GM18526 (cell line): ENCODE results near the gene PF4V1.

ENCODE experiments used
- POLR2A ChIP-seq: IDR thresholded peaks from 3 replicates; pipeline ENCODE4 v1.6.1; 2011; ENCODE audit not compliant: insufficient read length; ENCODE audit errors: extremely low read depth

Gene PF4V1

DNA sequence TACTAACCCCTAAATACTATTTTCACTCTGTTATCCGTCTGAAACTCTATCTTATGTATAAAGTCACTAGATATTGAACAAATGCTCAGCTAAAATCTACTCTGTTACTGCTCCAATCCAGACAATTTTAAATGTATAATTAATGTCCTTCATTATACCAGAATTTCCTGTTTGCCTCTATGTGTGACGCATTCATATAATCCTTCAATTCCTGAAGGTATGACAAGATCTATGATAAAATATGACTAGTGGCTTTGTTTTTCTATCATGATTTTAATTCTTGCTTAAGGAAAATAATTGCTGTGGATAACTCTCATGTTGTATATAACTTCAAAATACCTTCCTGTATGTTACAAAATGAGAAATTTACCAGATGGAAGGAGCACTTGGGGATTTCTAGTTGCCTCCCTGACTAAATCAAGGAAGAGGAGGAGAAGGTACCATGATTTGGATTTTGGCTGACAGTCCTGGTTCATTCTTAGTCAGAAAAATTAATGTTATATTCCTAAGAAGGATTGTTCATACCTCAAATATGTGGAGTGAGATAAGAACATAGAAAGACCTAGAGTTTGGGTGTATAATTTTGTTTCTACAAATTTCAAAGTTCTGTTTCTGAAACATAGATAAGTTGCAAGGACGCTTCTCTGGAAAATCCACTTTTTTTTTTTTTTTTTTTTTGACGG lies 11.7 kb upstream of the PF4V1 start:
- TF ChIP-seq POLR2A = no peak

DNA sequence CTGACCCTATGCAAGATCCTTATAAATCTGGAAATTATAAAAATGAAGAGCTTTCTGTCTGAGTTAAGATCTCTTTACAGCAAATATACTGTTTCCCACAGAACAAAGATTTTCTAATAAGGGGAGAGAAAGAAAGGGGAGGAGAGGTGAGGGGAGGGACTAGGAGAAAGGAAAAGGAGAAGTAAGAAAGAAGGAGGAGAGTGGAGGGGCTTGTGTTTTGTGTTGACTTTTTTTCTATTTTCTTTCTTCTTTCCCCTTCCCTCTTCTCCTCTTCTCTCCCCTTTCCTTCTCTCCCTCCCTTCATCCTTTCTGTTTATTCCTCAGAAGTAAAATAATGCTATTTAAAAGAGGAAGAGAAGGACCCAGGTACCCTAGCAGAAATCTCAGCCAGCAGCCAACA lies 10.4 kb upstream of the PF4V1 start:
- no peak for TF ChIP-seq POLR2A

DNA sequence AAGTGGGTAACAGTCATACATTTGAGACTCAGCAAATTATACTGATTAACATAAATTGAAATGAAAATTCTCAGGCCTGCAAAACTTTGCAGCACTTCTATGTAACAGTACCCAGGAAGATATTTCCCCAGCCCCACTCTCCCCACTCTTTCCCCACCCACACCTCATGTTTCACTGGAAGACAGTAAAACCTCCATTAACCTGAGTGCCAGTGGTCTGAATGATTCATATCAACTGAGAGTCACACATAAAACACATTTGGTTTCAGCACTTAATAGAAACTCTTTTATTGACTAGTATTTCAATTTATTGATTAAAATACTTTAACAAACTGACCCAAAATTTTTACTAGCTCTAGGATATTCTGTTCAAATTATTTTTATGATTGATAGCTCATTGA lies 9.7 kb upstream of the PF4V1 start:
- no peak for TF ChIP-seq POLR2A

DNA sequence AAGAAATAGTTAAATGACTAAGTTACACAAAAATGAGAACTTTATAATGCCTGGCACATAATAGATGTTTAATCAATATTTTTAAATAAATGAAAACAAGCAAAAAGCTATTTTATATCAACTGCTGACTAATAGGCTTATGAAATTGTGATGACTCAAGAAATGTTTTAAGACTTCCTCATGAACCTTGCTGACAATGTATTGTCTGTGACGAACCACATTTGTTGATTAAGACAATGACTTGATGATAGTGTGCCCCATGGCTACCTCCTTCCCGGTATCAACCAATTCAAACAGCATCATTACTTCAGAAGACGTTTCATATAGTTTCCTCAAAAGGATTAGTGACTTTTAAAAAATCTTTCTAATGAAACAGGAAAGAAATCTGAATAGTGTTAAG lies 8.8 kb upstream of the PF4V1 start:
- no peak for TF ChIP-seq POLR2A

DNA sequence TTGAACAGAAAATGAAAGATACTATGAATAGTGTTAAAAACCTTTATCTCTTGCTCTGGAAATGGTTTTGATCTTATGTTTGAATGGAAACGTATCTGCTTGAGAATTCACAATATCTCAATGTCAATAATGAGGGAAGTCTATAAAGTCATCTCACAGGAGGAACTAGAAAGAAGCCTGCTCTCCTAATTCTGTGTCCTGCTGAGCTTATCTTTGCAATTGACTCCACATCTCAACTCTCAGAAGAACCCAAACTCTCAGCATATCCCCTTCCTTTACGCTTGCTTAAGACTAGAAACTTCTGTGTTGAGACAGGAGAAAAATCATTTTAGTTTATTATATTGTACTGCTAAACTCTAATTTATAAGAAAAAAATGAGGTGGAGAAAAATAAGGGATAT lies 8.3 kb upstream of the PF4V1 start:
- TF ChIP-seq POLR2A = no peak

DNA sequence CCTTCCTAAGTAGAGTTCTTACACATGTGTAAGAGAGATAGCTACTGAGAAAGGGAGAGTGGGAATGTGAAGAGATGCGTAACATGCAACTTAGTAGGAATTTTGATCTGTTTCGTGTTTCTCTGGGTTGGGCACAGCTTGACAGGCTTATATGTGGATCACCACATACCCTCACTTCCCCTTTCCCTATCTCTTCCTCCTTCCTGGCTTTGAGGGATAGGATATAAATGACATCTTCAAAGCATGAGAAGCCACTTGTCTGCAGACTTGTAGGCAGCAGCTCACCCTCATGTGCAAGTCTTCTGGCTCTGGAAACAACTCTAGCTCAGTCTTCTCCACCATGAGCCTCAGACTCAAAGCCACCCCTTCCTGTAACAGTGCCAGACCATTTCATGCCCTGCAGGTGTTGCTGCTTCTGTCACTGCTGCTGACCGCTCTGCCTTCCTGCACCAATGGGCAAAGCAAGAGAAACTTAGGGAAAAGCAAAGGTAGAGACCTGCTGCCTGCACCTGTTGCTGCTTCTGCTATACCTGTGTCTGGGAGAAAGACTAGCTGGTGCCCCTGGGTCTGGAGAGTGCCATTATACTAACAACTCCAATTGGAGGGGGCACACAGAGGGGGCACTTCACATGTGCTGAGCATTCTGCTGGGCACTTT lies 5.4 kb upstream of the PF4V1 start:
- no peak for TF ChIP-seq POLR2A

DNA sequence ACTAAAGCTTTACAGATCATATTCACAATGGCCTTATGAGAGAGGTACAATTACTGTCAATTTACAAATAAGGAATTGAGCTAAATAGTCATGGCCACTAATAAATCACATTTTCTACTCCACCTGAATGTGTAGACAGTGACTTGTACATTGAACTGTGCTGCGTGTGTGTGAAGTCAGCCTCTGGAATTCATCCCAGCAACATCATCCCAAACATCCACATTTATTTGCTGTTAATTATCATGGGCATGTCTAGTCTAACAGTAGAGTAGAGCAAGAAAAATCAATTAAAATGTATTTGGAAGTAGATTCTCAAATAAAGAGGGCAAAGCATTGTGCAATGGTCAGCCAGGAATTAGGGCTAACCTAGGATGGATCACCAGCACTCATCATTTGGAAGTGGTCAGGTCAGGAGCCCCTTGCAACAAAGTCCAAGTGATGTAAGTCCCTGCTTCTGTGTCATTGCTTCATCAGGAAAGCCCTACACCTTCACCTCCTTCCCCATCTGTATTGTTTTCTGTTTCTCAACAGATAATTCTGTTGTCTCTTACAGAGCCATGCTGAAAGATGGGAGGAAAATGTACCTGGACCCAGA lies 4.8 kb upstream of the PF4V1 start:
- TF ChIP-seq POLR2A = no peak

DNA sequence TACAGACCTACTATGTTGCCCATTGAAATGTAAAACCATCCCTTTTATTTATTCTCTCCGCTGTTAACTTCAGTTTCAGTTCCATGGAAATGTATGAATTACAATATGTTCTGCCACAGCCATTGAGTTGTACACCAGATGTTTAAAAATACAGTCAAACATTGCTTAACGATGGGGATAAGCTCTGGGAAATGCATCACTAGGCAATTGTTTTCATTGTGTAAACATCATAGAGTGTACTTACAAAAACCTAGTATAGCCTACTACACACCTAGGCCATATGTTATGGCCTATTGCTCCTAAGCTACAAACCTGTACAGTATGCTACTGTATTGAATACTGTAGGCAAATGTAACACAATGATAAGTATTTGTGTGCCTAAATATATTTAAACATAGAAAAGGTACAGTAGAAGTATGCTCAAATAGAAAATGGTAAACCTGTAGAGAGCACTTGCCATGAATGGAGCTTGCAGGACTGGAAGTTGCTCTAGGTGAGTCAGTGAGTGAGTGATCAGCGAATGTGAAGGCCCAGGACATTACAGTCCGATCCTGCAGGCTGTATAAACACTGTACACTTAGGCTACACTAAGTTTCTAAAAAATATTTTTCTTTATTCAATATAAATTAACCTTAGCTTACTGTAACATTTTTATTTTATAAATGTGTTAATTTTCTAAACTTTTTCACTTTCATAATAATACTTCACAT lies 2.7 kb upstream of the PF4V1 start:
- no peak for TF ChIP-seq POLR2A

DNA sequence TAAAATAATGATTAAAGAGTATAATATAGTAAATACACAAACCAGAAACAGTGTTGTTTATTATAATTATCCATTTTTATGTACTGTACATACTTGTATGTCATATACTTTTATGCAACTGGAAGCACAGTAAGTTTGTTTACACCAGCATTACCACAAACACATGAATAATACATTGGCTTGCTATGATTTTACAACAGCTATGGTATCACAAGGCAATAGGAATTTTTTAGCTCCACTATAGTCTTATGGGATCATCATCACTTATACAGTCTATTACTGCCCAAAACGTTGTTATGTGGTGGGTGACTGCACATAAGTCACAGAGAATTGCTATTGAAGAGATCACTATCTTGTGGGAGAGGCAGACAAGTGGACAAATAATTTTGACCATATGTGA lies 1.8 kb upstream of the PF4V1 start:
- TF ChIP-seq POLR2A = no peak

DNA sequence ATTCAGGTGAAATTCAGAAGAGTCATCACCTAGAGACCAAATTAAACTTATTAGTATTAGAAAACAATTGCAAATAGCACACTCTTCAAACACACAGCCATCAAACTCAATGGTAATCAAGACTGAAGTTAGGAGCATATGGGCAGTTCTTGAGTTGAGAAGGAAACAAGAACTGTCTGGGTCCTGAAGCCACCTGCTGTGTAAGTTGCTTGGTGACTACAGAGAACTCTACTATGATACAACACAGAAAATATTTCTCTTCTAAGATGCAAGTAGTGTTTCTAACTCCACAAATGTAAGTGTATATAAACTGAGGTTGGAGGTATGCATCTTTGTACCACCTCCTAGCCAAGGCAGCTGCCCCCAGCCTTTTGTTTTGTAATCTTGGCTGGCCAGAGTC lies 325 bp upstream of the PF4V1 start:
- no peak for TF ChIP-seq POLR2A

DNA sequence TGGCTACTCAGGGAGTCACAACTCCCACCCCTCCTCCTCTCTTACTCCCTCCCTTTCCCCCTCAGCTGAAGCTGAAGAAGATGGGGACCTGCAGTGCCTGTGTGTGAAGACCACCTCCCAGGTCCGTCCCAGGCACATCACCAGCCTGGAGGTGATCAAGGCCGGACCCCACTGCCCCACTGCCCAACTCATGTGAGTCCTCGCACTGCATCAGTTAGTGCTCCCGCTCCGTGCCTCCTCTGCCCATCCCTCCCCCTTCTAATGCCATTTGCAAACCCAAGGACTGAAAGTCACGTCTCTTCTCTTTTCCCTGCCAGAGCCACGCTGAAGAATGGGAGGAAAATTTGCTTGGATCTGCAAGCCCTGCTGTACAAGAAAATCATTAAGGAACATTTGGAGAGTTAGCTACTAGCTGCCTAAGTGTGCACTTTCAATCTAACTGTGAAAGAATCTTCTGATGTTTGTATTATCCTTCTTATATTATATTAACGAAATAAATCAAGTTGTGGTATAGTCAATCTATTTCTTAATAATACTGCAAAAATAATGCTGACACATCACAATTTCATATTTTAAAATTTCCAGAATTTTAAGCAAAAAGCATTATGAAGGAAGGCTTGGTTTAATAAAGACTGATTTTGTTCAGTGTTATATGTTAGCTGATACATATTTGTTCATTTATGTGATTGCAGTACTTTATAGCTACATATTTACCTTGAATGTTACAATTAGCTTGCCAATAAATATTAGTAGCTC lies 800 bp downstream of the PF4V1 start:
- no peak for TF ChIP-seq POLR2A

DNA sequence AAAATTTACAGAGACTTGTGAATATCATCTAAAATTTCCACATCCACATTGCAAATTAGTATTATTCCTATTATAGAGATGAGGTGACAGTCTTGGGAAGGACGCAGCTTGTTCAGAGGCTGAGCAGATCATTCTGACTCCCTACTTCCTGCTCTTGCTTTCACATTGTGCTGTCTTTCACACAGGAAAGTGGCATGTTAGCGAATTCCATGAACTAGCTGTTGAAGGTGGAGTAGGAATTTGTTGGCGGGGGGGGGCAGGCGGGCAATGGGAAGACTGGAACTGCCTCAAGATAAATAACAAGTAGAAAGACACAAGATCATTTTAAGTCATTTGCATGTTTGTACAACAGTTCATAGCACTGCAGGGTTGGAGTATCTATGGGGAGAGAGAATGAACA lies 2.3 kb downstream of the PF4V1 start:
- no peak for TF ChIP-seq POLR2A

DNA sequence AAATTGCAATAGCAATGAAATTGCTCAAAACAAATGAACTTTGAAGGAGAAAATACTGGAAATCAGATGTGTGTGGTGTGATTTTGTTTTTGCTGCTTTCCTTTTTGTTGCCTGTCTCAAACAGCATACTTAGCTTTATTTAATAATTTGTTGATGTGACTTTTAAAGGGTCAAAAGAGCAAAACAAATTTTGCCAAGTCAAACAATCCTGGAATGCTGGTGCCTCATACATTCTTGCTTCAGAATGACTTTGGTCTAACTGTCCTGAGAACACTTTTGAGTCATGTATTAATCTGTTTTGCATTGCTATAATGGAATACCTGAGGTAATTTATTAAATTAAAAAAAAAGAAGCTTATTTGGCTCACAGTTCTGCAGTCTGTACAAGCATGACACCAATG lies 3.4 kb downstream of the PF4V1 start:
- no peak for TF ChIP-seq POLR2A

DNA sequence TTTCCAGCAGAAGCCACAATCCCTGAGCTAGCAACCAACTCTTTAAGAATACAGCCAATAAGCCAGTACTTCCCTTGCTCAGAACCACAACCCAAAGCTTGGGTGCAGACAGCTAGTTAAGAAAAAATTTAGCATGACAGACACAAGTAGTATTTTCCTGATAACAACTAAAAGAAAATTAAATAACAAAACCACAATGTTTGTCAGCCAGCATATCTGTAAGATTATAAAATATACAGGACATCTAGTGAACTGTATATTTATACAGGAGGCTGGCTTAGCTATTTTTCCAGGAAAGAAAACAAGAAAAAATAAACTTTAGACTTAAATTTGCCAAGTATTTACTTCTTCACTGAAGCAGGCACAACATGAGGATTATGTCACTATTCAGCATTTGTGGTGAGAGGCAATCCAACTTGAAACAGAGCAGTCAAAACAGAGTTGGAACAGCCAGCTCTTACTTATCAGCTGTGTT lies 6.6 kb downstream of the PF4V1 start:
- TF ChIP-seq POLR2A = no peak

DNA sequence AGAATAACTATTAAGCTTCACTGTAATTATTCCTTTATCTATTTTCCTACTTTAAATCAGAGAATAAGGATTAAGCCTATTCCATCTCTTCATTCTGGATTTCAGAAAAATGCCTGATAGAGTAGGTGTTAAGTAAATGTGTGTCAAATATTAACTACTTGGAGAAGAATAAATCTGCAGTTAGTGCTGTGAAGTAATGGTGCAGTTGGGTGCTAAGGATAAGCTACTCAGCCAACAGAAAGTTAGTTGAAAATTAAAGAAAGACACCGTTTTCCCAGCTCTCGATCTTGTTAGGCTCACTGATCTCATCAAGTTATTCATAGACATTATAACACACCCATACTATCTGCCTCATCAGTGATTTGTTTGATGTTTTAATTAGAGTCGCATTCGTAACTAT lies 7.1 kb downstream of the PF4V1 start:
- TF ChIP-seq POLR2A = no peak
